Measurements from ENCODE around the gene ASIC3.

GRCh38 chr7:151100921-151101320 lies 52.6 kb downstream of the ASIC3 start:
- TF ChIP-seq POLR2AphosphoS5 (IDR thresholded peaks at IDR 0.05; ENCODE audit: low read depth, low read length): no peak
- no peak for TF ChIP-seq TAF1 (IDR thresholded peaks at IDR 0.05; ENCODE audit: borderline replicate concordance, low read depth, low read length)

Data from GM12892 (cell line).